ENCODE results near the gene PCMTD2. TPM values are rescaled to one million over a fixed set of nuclear protein-coding genes. Genes with fewer than 3 reads are reported as not detected.
A peak's percentile ranks its signal among the peaks of the same experiment; 100 is the strongest.
"Not testable (repeated sequence)": the region's sequence is repeated elsewhere in the genome, so short reads cannot be mapped to it uniquely, and the experiment has no call there.

PCMTD2 gene
- total RNA-seq, 2 experiments from 2014 or later: 47.0 to 51.7 TPM

- H3K4me3 ChIP-seq (ENCODE audit: low read depth, low read length, poor library complexity, severe bottlenecking): no peak overlapping the region
- H3K9me3 ChIP-seq (ENCODE audit: low read length): peaks cover 20% of the 10 kb centered on the region
- TF ChIP-seq EZH2phosphoT487 (IDR thresholded peaks at IDR 0.05; ENCODE audit: borderline replicate concordance, low read depth, low read length): no peak
- TF ChIP-seq CTCF (conservative IDR thresholded peaks at IDR 0.05; ENCODE audit: low read length): no peak
- no peak overlapping the region for H3K27ac ChIP-seq (ENCODE audit: low read depth, low read length, poor library complexity, severe bottlenecking)
- intact Hi-C loops (cut with micrococcal nuclease; ENCODE audit: unreplicated experiment): no loop called here
- DNase-seq (ENCODE audit: low spot score): no peak
- H3K9me2 ChIP-seq (ENCODE audit: insufficient read depth, low read length): no peaks in the 10 kb centered on the region
- H3K79me2 ChIP-seq (ENCODE audit: insufficient read depth, low read depth, low read length): no peaks in the 10 kb centered on the region
- H3K36me3 ChIP-seq (ENCODE audit: insufficient read depth, low read length): no peaks in the 10 kb centered on the region; the same call in 1 of the 2 replicates
- no peaks in the 10 kb centered on the region for H3K4me1 ChIP-seq (ENCODE audit: insufficient read depth, low read length, poor library complexity, severe bottlenecking)
- CTCF ChIA-PET (ENCODE audit: unreplicated experiment): no interaction called here
- BruUV-seq (replicated peaks): no TSS peak
- no peak overlapping the region for H3K4me2 ChIP-seq (ENCODE audit: low read length)
- POLR2A ChIA-PET: no interaction called here
- H4K20me1 ChIP-seq (ENCODE audit: insufficient read depth, low read length): no peaks in the 10 kb centered on the region
- no peak overlapping the region for H2AFZ ChIP-seq (ENCODE audit: low read length)
These were observed 24.9 kb downstream of the PCMTD2 start for GRCh38 chr20:64280460-64280843.

GRCh38 chr20:64283646-64284045 lies 28.1 kb downstream of the PCMTD2 start:
- Histone ChIP-seq H4K20me1 (ENCODE audit: insufficient read depth, low read length) (no peaks in the 10 kb centered on the region), H2AFZ (ENCODE audit: low read length) (no peak overlapping the region), H3K9me2 (ENCODE audit: insufficient read depth, low read length) (no peaks in the 10 kb centered on the region), H3K79me2 (ENCODE audit: insufficient read depth, low read depth, low read length) (no peaks in the 10 kb centered on the region), H3K4me1 (ENCODE audit: insufficient read depth, low read length, poor library complexity, severe bottlenecking) (no peaks in the 10 kb centered on the region), H3K4me3 (ENCODE audit: low read depth, low read length, poor library complexity, severe bottlenecking) (no peak overlapping the region), H3K9me3 (ENCODE audit: low read length) (peaks cover 29% of the 10 kb centered on the region), H3K27ac (ENCODE audit: low read depth, low read length, poor library complexity, severe bottlenecking) (no peak overlapping the region), H3K36me3 (ENCODE audit: insufficient read depth, low read length) (peaks cover 4% of the 10 kb centered on the region; the same call in 1 of the 2 replicates), H3K4me2 (ENCODE audit: low read length) (no peak overlapping the region)
- BruUV-seq (replicated peaks): no TSS peak
- no peak for DNase-seq (ENCODE audit: low spot score)
- ChIA-PET CTCF (ENCODE audit: unreplicated experiment) (no interaction called here), POLR2A (no interaction called here)
- intact Hi-C loops (cut with micrococcal nuclease; ENCODE audit: unreplicated experiment): no loop called here
- TF ChIP-seq CTCF (conservative IDR thresholded peaks at IDR 0.05; ENCODE audit: low read length): no peak
- TF ChIP-seq EZH2phosphoT487 (IDR thresholded peaks at IDR 0.05; ENCODE audit: borderline replicate concordance, low read depth, low read length): no peak

GRCh38 chr20:64285579-64286446 lies 30.3 kb downstream of the PCMTD2 start:
- H3K36me3 ChIP-seq (ENCODE audit: insufficient read depth, low read length); H3K9me2 ChIP-seq (ENCODE audit: insufficient read depth, low read length); H2AFZ ChIP-seq (ENCODE audit: low read length); H3K4me3 ChIP-seq (ENCODE audit: low read depth, low read length, poor library complexity, severe bottlenecking); CTCF ChIA-PET (ENCODE audit: unreplicated experiment); H3K4me1 ChIP-seq (ENCODE audit: insufficient read depth, low read length, poor library complexity, severe bottlenecking); H3K79me2 ChIP-seq (ENCODE audit: insufficient read depth, low read depth, low read length); H3K4me2 ChIP-seq (ENCODE audit: low read length); BruUV-seq (replicated peaks); intact Hi-C loops (cut with micrococcal nuclease; ENCODE audit: unreplicated experiment); POLR2A ChIA-PET; H3K27ac ChIP-seq (ENCODE audit: low read depth, low read length, poor library complexity, severe bottlenecking); H4K20me1 ChIP-seq (ENCODE audit: insufficient read depth, low read length): not testable (repeated sequence)
- peak; percentile 83 for TF ChIP-seq CTCF (conservative IDR thresholded peaks at IDR 0.05; ENCODE audit: low read length)
- H3K9me3 ChIP-seq (ENCODE audit: low read length): peaks cover 29% of the 10 kb centered on the region
- peak; percentile 84 for DNase-seq (ENCODE audit: low spot score)

- H3K27ac ChIP-seq (ENCODE audit: low read depth, low read length, poor library complexity, severe bottlenecking); H3K9me2 ChIP-seq (ENCODE audit: insufficient read depth, low read length); H2AFZ ChIP-seq (ENCODE audit: low read length); BruUV-seq (replicated peaks); H3K4me3 ChIP-seq (ENCODE audit: low read depth, low read length, poor library complexity, severe bottlenecking); CTCF ChIA-PET (ENCODE audit: unreplicated experiment); H3K4me1 ChIP-seq (ENCODE audit: insufficient read depth, low read length, poor library complexity, severe bottlenecking); H3K4me2 ChIP-seq (ENCODE audit: low read length); POLR2A ChIA-PET; intact Hi-C loops (cut with micrococcal nuclease; ENCODE audit: unreplicated experiment); H3K36me3 ChIP-seq (ENCODE audit: insufficient read depth, low read length); H4K20me1 ChIP-seq (ENCODE audit: insufficient read depth, low read length); H3K79me2 ChIP-seq (ENCODE audit: insufficient read depth, low read depth, low read length): not testable (repeated sequence)
- peak; percentile 5 for DNase-seq (ENCODE audit: low spot score)
- H3K9me3 ChIP-seq (ENCODE audit: low read length): peaks cover 29% of the 10 kb centered on the region
These were observed 31.1 kb downstream of the PCMTD2 start for GRCh38 chr20:64286447-64287263.

Data from OCI-LY7 (cell line).